Neutrophil (primary cell): Measurements from ENCODE around the gene SMIM1.

ENCODE experiments used
- H3K27ac ChIP-seq: fragments of 200-600 bp; sonication (generic); 2 replicates; pipeline ENCODE4 v1.5.1; 2016; ENCODE audit warnings: mild to moderate bottlenecking, moderate library complexity
- H3K27me3 ChIP-seq: fragments of 200-600 bp; sonication (generic); 2 replicates; pipeline ENCODE4 v1.6.0; 2016; ENCODE audit warnings: mild to moderate bottlenecking
- H3K36me3 ChIP-seq: fragments of 200-600 bp; sonication (generic); 2 replicates; pipeline ENCODE4 v1.5.1; 2017
- H3K4me1 ChIP-seq, 2 experiments: fragments of 200-600 bp in 1 of 2; sonication (generic) in 1 of 2; 1 replicate in 1 of 2; 2 replicates in 1 of 2; pipeline versions ENCODE4 v1.5.1 to v1.6.1; 2013 to 2016; ENCODE audit warnings: low read depth in 1 of 2, low read length in 1 of 2, mild to moderate bottlenecking in 1 of 2, moderate library complexity in 1 of 2; ENCODE audit not compliant: control insufficient read depth in 1 of 2, insufficient read depth in 1 of 2
- H3K4me3 ChIP-seq, 2 experiments: fragments of 200-600 bp in 1 of 2; sonication (generic) in 1 of 2; 1 replicate in 1 of 2; 2 replicates in 1 of 2; pipeline ENCODE4 v1.5.1; 2013 to 2016; ENCODE audit warnings: low read depth in 1 of 2, low read length in 1 of 2, mild to moderate bottlenecking in 1 of 2, moderate library complexity in 1 of 2
- H3K9me3 ChIP-seq: fragments of 200-600 bp; sonication (generic); 2 replicates; pipeline ENCODE4 v1.5.1; 2016
- CTCF ChIP-seq: fragments of 200-600 bp; sonication (generic); IDR thresholded peaks from 2 replicates; pipeline ENCODE4 v1.5.1; 2016; ENCODE audit warnings: antibody characterized with exemption

The SMIM1 gene

DNA sequence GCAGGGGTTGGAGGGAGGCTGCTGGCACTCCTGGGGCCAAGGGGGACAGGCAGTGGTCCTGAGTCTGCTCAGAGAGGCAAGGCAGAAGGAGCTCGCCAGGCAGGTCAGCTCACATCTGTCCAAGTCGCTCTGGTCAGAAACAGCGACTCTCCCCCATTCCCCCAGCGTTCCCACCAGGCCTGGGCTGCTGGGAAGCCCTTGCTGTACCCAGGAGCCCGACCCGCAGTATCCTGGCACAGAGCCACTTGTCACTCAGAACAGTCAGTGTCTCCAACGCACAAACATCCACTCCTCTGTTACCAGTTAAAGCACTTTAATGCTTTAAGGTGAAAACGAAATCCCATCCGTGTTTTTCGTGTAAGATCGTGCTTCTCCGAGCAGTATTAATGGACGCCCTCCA is 36.9 kb upstream of the SMIM1 start:
- H3K36me3 ChIP-seq: peaks cover 24% of the 10 kb centered on the region
- H3K9me3 ChIP-seq: no peaks in the 10 kb centered on the region
- H3K27me3 ChIP-seq: peaks cover 25% of the 10 kb centered on the region
- TF ChIP-seq CTCF: no peak
- H3K4me3 ChIP-seq: no peak overlapping the region
- H3K27ac ChIP-seq: no peak overlapping the region
- no peaks in the 10 kb centered on the region for H3K4me1 ChIP-seq

GRCh38 chr1:3736131-3736561 is 36.4 kb upstream of the SMIM1 start:
- H3K36me3 ChIP-seq: peaks cover 24% of the 10 kb centered on the region
- no peak overlapping the region for H3K27ac ChIP-seq

DNA sequence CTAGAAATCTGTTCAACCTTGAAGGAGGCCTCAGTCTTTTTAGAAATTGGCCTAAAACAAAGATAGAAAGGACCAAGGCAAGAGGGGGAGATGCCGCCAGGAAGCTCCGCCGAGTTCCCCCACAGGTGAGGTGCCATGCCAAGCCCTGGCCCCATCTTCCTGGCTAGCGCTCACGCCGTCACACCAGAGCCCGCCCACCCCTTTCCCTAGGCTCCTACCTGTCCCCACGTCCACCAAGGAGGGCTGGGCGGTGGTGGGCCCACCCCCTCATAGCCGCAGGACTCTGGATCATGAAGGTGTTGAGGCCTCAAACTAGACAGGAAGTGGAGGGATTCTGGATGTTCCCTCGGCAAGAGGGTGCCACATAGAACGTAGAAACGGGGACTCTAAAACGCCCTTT is 35.8 kb upstream of the SMIM1 start:
- TF ChIP-seq CTCF: no peak
- H3K36me3 ChIP-seq: peaks cover 27% of the 10 kb centered on the region
- H3K27me3 ChIP-seq: peaks cover 16% of the 10 kb centered on the region
- H3K4me3 ChIP-seq: no peak overlapping the region
- H3K9me3 ChIP-seq: no peaks in the 10 kb centered on the region
- no peak overlapping the region for H3K27ac ChIP-seq
- no peaks in the 10 kb centered on the region for H3K4me1 ChIP-seq

More at GRCh38 chr1:3736131-3736561, 36.4 kb upstream of the SMIM1 start:
- Histone ChIP-seq H3K4me3 (no peak overlapping the region), H3K4me1 (no peaks in the 10 kb centered on the region), H3K27me3 (peaks cover 22% of the 10 kb centered on the region), H3K9me3 (no peaks in the 10 kb centered on the region)
- TF ChIP-seq CTCF: no peak

DNA sequence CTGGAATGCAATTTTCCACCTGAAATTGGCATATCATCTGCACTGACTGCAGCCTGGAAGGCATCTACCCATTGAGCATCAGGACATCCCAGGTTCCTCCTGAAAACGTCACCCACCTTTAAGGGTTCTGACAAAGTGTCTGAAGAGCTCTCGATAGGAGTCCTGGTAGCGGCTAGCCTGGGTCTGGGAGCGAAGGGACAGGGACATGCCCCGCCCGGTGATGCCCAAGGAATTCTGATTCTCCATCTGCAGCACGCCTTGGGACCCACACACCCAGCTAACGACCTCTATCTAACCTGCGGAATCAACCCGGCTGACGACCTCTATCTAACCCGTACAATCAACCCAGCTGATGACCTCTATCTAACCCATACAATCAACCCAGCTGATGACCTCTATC is 33.6 kb upstream of the SMIM1 start:
- H3K27me3 ChIP-seq: no peaks in the 10 kb centered on the region
- no peak overlapping the region for H3K27ac ChIP-seq
- H3K4me1 ChIP-seq: peaks cover 4 to 7% of the 10 kb centered on the region in 2 experiments
- TF ChIP-seq CTCF: no peak
- H3K36me3 ChIP-seq: peaks cover 38% of the 10 kb centered on the region
- no peaks in the 10 kb centered on the region for H3K9me3 ChIP-seq
- no peak overlapping the region for H3K4me3 ChIP-seq

DNA sequence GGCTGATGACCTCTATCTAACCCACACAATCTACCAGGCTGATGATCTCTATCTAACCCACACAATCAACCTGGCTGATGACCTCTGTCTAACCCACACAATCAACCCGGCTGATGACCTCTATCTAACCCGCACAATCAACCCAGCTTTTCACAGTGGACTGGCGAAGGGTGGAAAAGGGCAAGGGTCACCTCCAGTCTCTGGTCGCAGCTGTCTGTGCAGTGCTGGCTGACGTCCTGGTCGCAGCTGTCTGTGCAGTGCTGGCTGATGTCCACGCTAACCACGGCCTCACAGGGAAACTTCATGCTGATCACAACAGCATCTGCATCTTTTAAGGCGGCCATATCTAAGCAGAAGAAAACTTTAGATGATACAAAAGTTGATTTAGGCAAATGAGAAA is 32.5 kb upstream of the SMIM1 start:
- Histone ChIP-seq H3K27ac (no peak overlapping the region), H3K9me3 (no peaks in the 10 kb centered on the region), H3K4me3 (no peak overlapping the region), H3K4me1 (peaks cover 4 to 7% of the 10 kb centered on the region in 2 experiments), H3K27me3 (no peaks in the 10 kb centered on the region), H3K36me3 (peaks cover 37% of the 10 kb centered on the region)
- no peak for TF ChIP-seq CTCF

- Histone ChIP-seq H3K9me3 (no peaks in the 10 kb centered on the region), H3K36me3 (peaks cover 30% of the 10 kb centered on the region), H3K27ac (no peak overlapping the region)
Measured at GRCh38 chr1:3740752-3741151, 31.8 kb upstream of the SMIM1 start.

More at GRCh38 chr1:3740752-3741151, 31.8 kb upstream of the SMIM1 start:
- Histone ChIP-seq H3K4me1 (peaks cover 4 to 7% of the 10 kb centered on the region in 2 experiments), H3K4me3 (no peak overlapping the region), H3K27me3 (peaks cover 3% of the 10 kb centered on the region)
- TF ChIP-seq CTCF: no peak
